Measurements from ENCODE around the gene PHTF2. TPM values are rescaled to one million over a fixed set of nuclear protein-coding genes. Genes with fewer than 3 reads are reported as not detected.

The PHTF2 gene
- total RNA-seq, 2 donors from 2014 or later = 15.4 to 20.6 TPM

GRCh38 chr7:77975672-77976480 lies 177.3 kb downstream of the PHTF2 start:
- Mint-ChIP-seq H3K27ac (no peak overlapping the region), H3K27me3 (ENCODE audit: insufficient read depth) (peaks cover 3% of the 10 kb centered on the region), H3K9me3 (peaks cover 1% of the 10 kb centered on the region), H3K36me3 (ENCODE audit: low read depth) (no peaks in the 10 kb centered on the region), H3K4me3 (no peak overlapping the region), H3K4me1 (peaks cover 2% of the 10 kb centered on the region)
- Histone ChIP-seq H3K9me3 (ENCODE audit: control insufficient read depth, low read length) (no peaks in the 10 kb centered on the region), H3K4me3 (ENCODE audit: low read length) (no peak overlapping the region), H3K4me1 (ENCODE audit: control insufficient read depth, insufficient read depth, low read length) (no peaks in the 10 kb centered on the region), H3K36me3 (ENCODE audit: control insufficient read depth, insufficient read depth, low read length) (no peaks in the 10 kb centered on the region), H3K27me3 (ENCODE audit: control insufficient read depth, insufficient read depth, low read length, poor library complexity, severe bottlenecking) (no peaks in the 10 kb centered on the region), H3K27ac (ENCODE audit: low read depth, low read length) (no peak overlapping the region), H3K9ac (ENCODE audit: extremely low read depth, low read length, poor library complexity, severe bottlenecking) (no peak overlapping the region)
- 91% methylated on average over 2 of the region's 2 CpGs; no CpG with 5 or more reads in 1 of the 2 experiments for WGBS, 2 experiments (ENCODE audit: insufficient coverage in 1 of 2, insufficient read length in 1 of 2)
- DNase-seq = no peak
- TF ChIP-seq CTCF (conservative IDR thresholded peaks at IDR 0.05) = no peak

- no peak overlapping the region for H3K9ac ChIP-seq (ENCODE audit: extremely low read depth, low read length, poor library complexity, severe bottlenecking)
- 80 to 88% methylated on average over 5 of the region's 5 CpGs for WGBS, 2 experiments (ENCODE audit: insufficient coverage in 1 of 2, insufficient read length in 1 of 2)
Measured at GRCh38 chr7:77979219-77979618, 180.6 kb downstream of the PHTF2 start.

DNA sequence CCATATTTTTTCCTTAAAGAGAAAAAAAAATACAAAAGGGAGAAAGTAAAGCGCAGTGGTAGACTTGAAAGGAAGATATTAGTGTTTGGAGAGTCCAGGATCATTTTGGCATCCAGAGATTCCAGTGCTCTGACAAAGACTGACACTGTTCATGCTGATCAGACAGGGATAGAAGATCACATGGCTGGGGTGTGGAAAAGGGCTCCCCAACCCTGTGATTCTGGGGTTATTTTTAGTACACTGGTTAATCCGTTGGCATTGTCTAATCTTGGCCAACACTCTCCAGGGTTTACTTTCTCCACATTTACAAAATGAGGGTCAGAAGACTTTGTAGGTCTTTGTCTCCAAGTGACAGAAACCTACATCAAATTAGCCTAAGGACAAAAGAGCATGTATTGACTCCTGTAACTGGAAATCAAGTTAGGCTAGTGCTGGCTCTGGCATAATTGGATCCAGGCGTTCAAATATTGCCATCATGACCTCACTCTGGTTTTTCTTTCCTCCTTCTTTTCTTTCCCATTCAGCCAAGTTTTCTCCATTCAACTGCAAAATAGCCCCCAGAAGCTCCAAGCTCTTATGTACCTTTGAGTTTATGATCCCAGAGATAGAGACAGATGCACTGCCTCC lies 181.6 kb downstream of the PHTF2 start:
- no peak for DNase-seq
- H3K36me3 Mint-ChIP-seq (ENCODE audit: low read depth) = no peaks in the 10 kb centered on the region
- WGBS, 2 experiments (ENCODE audit: insufficient coverage in 1 of 2, insufficient read length in 1 of 2) = 91 to 100% methylated on average over 3 of the region's 3 CpGs
- TF ChIP-seq CTCF (conservative IDR thresholded peaks at IDR 0.05) = no peak
- H3K4me1 Mint-ChIP-seq = peaks cover 2% of the 10 kb centered on the region
- no peaks in the 10 kb centered on the region for H3K9me3 Mint-ChIP-seq
- H3K4me1 ChIP-seq (ENCODE audit: control insufficient read depth, insufficient read depth, low read length) = no peaks in the 10 kb centered on the region
- H3K4me3 ChIP-seq (ENCODE audit: low read length) = no peak overlapping the region
- no peaks in the 10 kb centered on the region for H3K36me3 ChIP-seq (ENCODE audit: control insufficient read depth, insufficient read depth, low read length)
- peaks cover 6% of the 10 kb centered on the region for H3K27me3 Mint-ChIP-seq (ENCODE audit: insufficient read depth)
- no peak overlapping the region for H3K27ac Mint-ChIP-seq
- no peak overlapping the region for H3K27ac ChIP-seq (ENCODE audit: low read depth, low read length)
- no peaks in the 10 kb centered on the region for H3K27me3 ChIP-seq (ENCODE audit: control insufficient read depth, insufficient read depth, low read length, poor library complexity, severe bottlenecking)
- no peak overlapping the region for H3K4me3 Mint-ChIP-seq
- no peaks in the 10 kb centered on the region for H3K9me3 ChIP-seq (ENCODE audit: control insufficient read depth, low read length)
- no peak overlapping the region for H3K9ac ChIP-seq (ENCODE audit: extremely low read depth, low read length, poor library complexity, severe bottlenecking)

More at GRCh38 chr7:77979219-77979618, 180.6 kb downstream of the PHTF2 start:
- TF ChIP-seq CTCF (conservative IDR thresholded peaks at IDR 0.05) = no peak
- H3K36me3 Mint-ChIP-seq (ENCODE audit: low read depth) = no peaks in the 10 kb centered on the region
- Histone ChIP-seq H3K4me1 (ENCODE audit: control insufficient read depth, insufficient read depth, low read length) (no peaks in the 10 kb centered on the region), H3K9me3 (ENCODE audit: control insufficient read depth, low read length) (no peaks in the 10 kb centered on the region), H3K27me3 (ENCODE audit: control insufficient read depth, insufficient read depth, low read length, poor library complexity, severe bottlenecking) (no peaks in the 10 kb centered on the region), H3K36me3 (ENCODE audit: control insufficient read depth, insufficient read depth, low read length) (no peaks in the 10 kb centered on the region), H3K27ac (ENCODE audit: low read depth, low read length) (no peak overlapping the region), H3K4me3 (ENCODE audit: low read length) (no peak overlapping the region)
- H3K4me3 Mint-ChIP-seq = no peak overlapping the region
- H3K27ac Mint-ChIP-seq = no peak overlapping the region
- no peak for DNase-seq
- peaks cover 1% of the 10 kb centered on the region for H3K9me3 Mint-ChIP-seq
- peaks cover 2% of the 10 kb centered on the region for H3K4me1 Mint-ChIP-seq
- peaks cover 6% of the 10 kb centered on the region for H3K27me3 Mint-ChIP-seq (ENCODE audit: insufficient read depth)
